HG02970 (cell line): ENCODE measurements around the gene TMEM51.

ENCODE experiments used
- ATAC-seq: cut with Tn5 transposase; IDR thresholded peaks from one replicate; pipeline ENCODE4 v1.9.1; 2021; ENCODE audit warnings: mild to moderate bottlenecking, moderate library complexity, moderate number of reproducible peaks; ENCODE audit not compliant: unreplicated experiment, low FRiP score

TMEM51 gene

GRCh38 chr1:15262003-15262377, 108.4 kb downstream of the TMEM51 start:
- ATAC-seq = no peak

- no peak for ATAC-seq
Observed at GRCh38 chr1:15262706-15263105, 109.2 kb downstream of the TMEM51 start.

- ATAC-seq = no peak
Observed at GRCh38 chr1:15264769-15265168, 111.2 kb downstream of the TMEM51 start.
